GM23338 (cell line): ENCODE results near the gene LAMB3. TPM values are rescaled to one million over a fixed set of nuclear protein-coding genes. Genes with fewer than 3 reads are reported as not detected.
A peak's percentile ranks its signal among the peaks of the same experiment; 100 is the strongest.

Experiments used
- ATAC-seq: fragments of 200-7000 bp; cut with Tn5 transposase; 3 replicates; pipeline ENCODE4 v1.9.1; 2020
- DNase-seq: peaks from one replicate; pipeline ENCODE4 v3.0.0-alpha.2; 2015; ENCODE audit warnings: low spot score
- H2AFZ ChIP-seq: fragments of 200-600 bp; sonication (generic); 2 replicates; pipeline ENCODE4 v1.8.0; 2016; ENCODE audit warnings: antibody characterized with exemption, mild to moderate bottlenecking, moderate library complexity
- H3F3A ChIP-seq: fragments of 200-600 bp; sonication (generic); replicated peaks from 2 replicates; pipeline ENCODE4 v1.8.0; 2017; ENCODE audit warnings: antibody characterized with exemption, mixed run types, low read depth
- H3K27ac ChIP-seq: fragments of 200-600 bp; sonication (generic); 2 replicates; pipeline ENCODE4 v1.6.1; 2016; ENCODE audit warnings: low read depth
- H3K27me3 ChIP-seq: fragments of 200-600 bp; sonication (generic); 2 replicates; pipeline ENCODE4 v1.8.0; 2016; ENCODE audit warnings: mild to moderate bottlenecking, mixed run types, moderate library complexity; ENCODE audit not compliant: insufficient read depth
- H3K36me3 ChIP-seq: fragments of 200-600 bp; sonication (generic); 2 replicates; pipeline ENCODE4 v1.8.0; 2016; ENCODE audit warnings: mild to moderate bottlenecking; ENCODE audit not compliant: insufficient read depth
- H3K4me1 ChIP-seq: fragments of 200-600 bp; sonication (generic); 2 replicates; pipeline ENCODE4 v1.8.0; 2016; ENCODE audit warnings: mild to moderate bottlenecking, moderate library complexity; ENCODE audit not compliant: insufficient read depth
- H3K4me2 ChIP-seq: fragments of 200-600 bp; sonication (generic); 2 replicates; pipeline ENCODE4 v1.7.1; 2017; ENCODE audit warnings: mixed run types
- H3K4me3 ChIP-seq: fragments of 200-600 bp; sonication (generic); 2 replicates; pipeline ENCODE4 v1.6.1; 2016; ENCODE audit warnings: mixed run types
- H3K79me2 ChIP-seq: fragments of 200-600 bp; sonication (generic); replicated peaks from 2 replicates; pipeline ENCODE4 v1.8.0; 2017; ENCODE audit warnings: mild to moderate bottlenecking; ENCODE audit not compliant: insufficient read depth
- H3K9me2 ChIP-seq: fragments of 200-600 bp; sonication (generic); 2 replicates; pipeline ENCODE4 v1.8.0; 2017; ENCODE audit not compliant: insufficient read depth
- H4K20me1 ChIP-seq: fragments of 200-600 bp; sonication (generic); replicated peaks from 2 replicates; pipeline ENCODE4 v1.8.0; 2017; ENCODE audit warnings: mild to moderate bottlenecking; ENCODE audit not compliant: insufficient read depth
- H3K27ac Mint-ChIP-seq: 2 replicates; pipeline ENCODE4 v1.8.0; 2020; ENCODE audit warnings: inconsistent platforms, mild to moderate bottlenecking, moderate library complexity, mixed read lengths
- H3K27me3 Mint-ChIP-seq: 3 replicates; pipeline ENCODE4 v1.8.0; 2022; ENCODE audit warnings: low read depth, mild to moderate bottlenecking, moderate library complexity, mixed read lengths, inconsistent platforms; ENCODE audit not compliant: insufficient read depth, poor library complexity
- H3K36me3 Mint-ChIP-seq: 3 replicates; pipeline ENCODE4 v1.8.0; 2021; ENCODE audit warnings: low read depth, mild to moderate bottlenecking, inconsistent platforms, moderate library complexity, mixed read lengths
- H3K4me1 Mint-ChIP-seq: 3 replicates; pipeline ENCODE4 v1.8.0; 2020; ENCODE audit warnings: mild to moderate bottlenecking, inconsistent platforms, mixed read lengths
- H3K4me3 Mint-ChIP-seq: 3 replicates; pipeline ENCODE4 v1.8.0; 2021; ENCODE audit warnings: moderate library complexity, mild to moderate bottlenecking, inconsistent platforms, mixed read lengths
- H3K9me3 Mint-ChIP-seq: 3 replicates; pipeline ENCODE4 v1.8.0; 2020; ENCODE audit warnings: moderate library complexity, mild to moderate bottlenecking, inconsistent platforms, mixed read lengths
- CREB1 ChIP-seq: fragments of 250-450 bp; sonication (Bioruptor Pico); IDR thresholded peaks from 2 replicates; pipeline ENCODE4 v1.5.0; 2020; ENCODE audit warnings: low read depth, mild to moderate bottlenecking, moderate library complexity
- CTCF ChIP-seq, 2 experiments: fragments of 200-600 bp in 1 of 2; sonication (generic) in 1 of 2; conservative IDR thresholded peaks; 2 replicates each; pipeline versions ENCODE4 v1.5.1 to v1.6.1; 2016 to 2017; ENCODE audit warnings: antibody characterized with exemption in 2 of 2, low read depth in 2 of 2, mild to moderate bottlenecking in 2 of 2, moderate library complexity in 1 of 2
- ETS1 ChIP-seq: IDR thresholded peaks from 2 replicates; pipeline ENCODE4 v1.6.1; 2016; ENCODE audit warnings: antibody characterized with exemption
- EZH2 ChIP-seq: fragments of 200-600 bp; sonication (generic); IDR thresholded peaks from one replicate; pipeline ENCODE4 v1.8.0; 2017; ENCODE audit warnings: antibody characterized with exemption, mild to moderate bottlenecking, low read depth; ENCODE audit not compliant: unreplicated experiment
- EZH2phosphoT487 ChIP-seq: fragments of 200-600 bp; sonication (generic); IDR thresholded peaks from one replicate; pipeline ENCODE4 v1.8.1; 2018; ENCODE audit warnings: antibody characterized with exemption; ENCODE audit not compliant: unreplicated experiment
- JUNB ChIP-seq: IDR thresholded peaks from one replicate; pipeline ENCODE4 v1.6.1; 2016; ENCODE audit warnings: antibody characterized with exemption; ENCODE audit not compliant: unreplicated experiment
- NANOG ChIP-seq: IDR thresholded peaks from 2 replicates; pipeline ENCODE4 v1.6.1; 2016; ENCODE audit warnings: antibody characterized with exemption, borderline replicate concordance
- POLR2AphosphoS5 ChIP-seq: IDR thresholded peaks from 2 replicates; pipeline ENCODE4 v1.6.1; 2016; ENCODE audit warnings: antibody characterized with exemption, low read depth
- STAT1 ChIP-seq: IDR thresholded peaks from one replicate; pipeline ENCODE4 v1.6.1; 2016; ENCODE audit warnings: antibody characterized with exemption; ENCODE audit not compliant: unreplicated experiment
- ZNF114 ChIP-seq: fragments of 250-450 bp; sonication (Bioruptor Pico); IDR thresholded peaks from 2 replicates; pipeline ENCODE4 v1.5.0; 2020; ENCODE audit warnings: mild to moderate bottlenecking, moderate library complexity
- polyA plus RNA-seq: library from polyadenylated mRNA; unstranded; fragments of >200 nt; fragmentation: Nextera tagmentation; extraction: Ambion mirVana; gene quantifications from 2 replicates; pipeline ENCODE4 v1.2.1, GENCODE V29; 2016
- total RNA-seq: library from RNA; depleted of rRNA; stranded (reverse); fragments of >200 nt; shearing (Covaris generic); gene quantifications from 2 replicates; pipeline ENCODE4 v1.2.3, GENCODE V29; 2014
- TF ChIP-seq, protein P1 (sequence below): IDR thresholded peaks from one replicate; pipeline ENCODE4 v1.6.1; 2018; ENCODE audit warnings: antibody characterized with exemption; ENCODE audit not compliant: unreplicated experiment

Gene LAMB3
- total and polyA plus RNA-seq, 2 experiments from 2014 or later = 0.05 to 0.52 TPM

DNA sequence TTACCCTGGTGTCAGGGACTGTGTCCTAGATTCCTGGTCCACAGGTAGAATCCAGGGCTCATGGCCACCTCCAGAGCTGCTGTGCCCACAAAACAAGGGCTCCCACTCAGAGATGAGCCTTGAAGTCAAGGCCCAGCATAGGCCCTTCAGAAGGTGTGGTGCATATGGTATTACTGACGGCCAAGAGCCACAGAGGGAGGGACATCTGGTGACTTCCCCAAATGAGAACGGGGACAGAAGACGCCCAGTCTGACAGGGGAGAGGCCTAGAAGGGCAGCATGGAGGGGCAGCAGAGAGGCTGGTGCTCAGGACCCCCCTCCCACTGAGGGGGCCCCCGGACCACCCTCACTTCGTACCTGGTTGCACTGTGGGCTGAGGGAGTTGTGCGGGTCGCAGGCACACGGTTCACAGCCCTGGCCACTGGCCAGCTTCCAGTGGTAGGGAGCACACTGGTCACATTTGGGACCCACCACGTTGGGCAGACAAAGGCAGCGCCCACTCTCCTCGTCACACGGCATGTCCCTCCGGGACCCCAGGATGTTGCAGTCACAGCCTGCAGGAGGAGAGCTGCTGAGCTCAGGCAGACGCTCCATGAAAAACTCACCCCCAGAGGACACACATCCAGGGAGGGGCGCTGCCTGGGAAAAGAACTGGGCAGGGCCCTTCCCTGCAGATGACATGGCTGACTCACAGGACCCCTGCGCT lies 25.0 kb downstream of the LAMB3 start:
- Histone ChIP-seq H3K9me2 (no peaks in the 10 kb centered on the region), H3K4me2 (no peak overlapping the region), H3K4me1 (peaks cover 15% of the 10 kb centered on the region), H3F3A (no peaks in the 10 kb centered on the region), H4K20me1 (no peaks in the 10 kb centered on the region), H3K4me3 (no peak overlapping the region), H2AFZ (peak overlapping the region; percentile 90; the same call in 1 of the 2 replicates), H3K27me3 (no peaks in the 10 kb centered on the region), H3K36me3 (no peaks in the 10 kb centered on the region), H3K79me2 (no peaks in the 10 kb centered on the region), H3K27ac (no peak overlapping the region)
- Mint-ChIP-seq H3K27ac (no peak overlapping the region), H3K4me3 (no peak overlapping the region), H3K27me3 (peaks cover 7% of the 10 kb centered on the region), H3K9me3 (no peaks in the 10 kb centered on the region; the same call in 2 of the 3 replicates), H3K36me3 (no peaks in the 10 kb centered on the region; the same call in 2 of the 3 replicates), H3K4me1 (peaks cover 33% of the 10 kb centered on the region)
- TF ChIP-seq EZH2phosphoT487 (no peak), CREB1 (no peak)
- no peak for DNase-seq
- ATAC-seq = no peak

GRCh38 chr1:209626346-209627026 lies 25.7 kb downstream of the LAMB3 start:
- Histone ChIP-seq H4K20me1 (no peaks in the 10 kb centered on the region), H3F3A (no peaks in the 10 kb centered on the region), H2AFZ (0 out of 2 replicates have a peak overlapping the region, but pooled peaks have one; percentile 10), H3K36me3 (no peaks in the 10 kb centered on the region), H3K4me1 (peaks cover 15% of the 10 kb centered on the region), H3K27ac (no peak overlapping the region), H3K4me3 (no peak overlapping the region), H3K79me2 (no peaks in the 10 kb centered on the region), H3K27me3 (no peaks in the 10 kb centered on the region), H3K4me2 (no peak overlapping the region), H3K9me2 (no peaks in the 10 kb centered on the region)
- H3K4me1 Mint-ChIP-seq = peaks cover 29% of the 10 kb centered on the region
- DNase-seq = no peak
- H3K4me3 Mint-ChIP-seq = no peak overlapping the region
- no peak for ATAC-seq
- no peaks in the 10 kb centered on the region; the same call in 2 of the 3 replicates for H3K9me3 Mint-ChIP-seq
- no peak overlapping the region for H3K27ac Mint-ChIP-seq
- TF ChIP-seq ZNF114 (CRISPR knock-in tag) (no peak), NANOG (no peak)
- H3K36me3 Mint-ChIP-seq = no peaks in the 10 kb centered on the region; the same call in 2 of the 3 replicates
- peaks cover 7% of the 10 kb centered on the region for H3K27me3 Mint-ChIP-seq

DNA sequence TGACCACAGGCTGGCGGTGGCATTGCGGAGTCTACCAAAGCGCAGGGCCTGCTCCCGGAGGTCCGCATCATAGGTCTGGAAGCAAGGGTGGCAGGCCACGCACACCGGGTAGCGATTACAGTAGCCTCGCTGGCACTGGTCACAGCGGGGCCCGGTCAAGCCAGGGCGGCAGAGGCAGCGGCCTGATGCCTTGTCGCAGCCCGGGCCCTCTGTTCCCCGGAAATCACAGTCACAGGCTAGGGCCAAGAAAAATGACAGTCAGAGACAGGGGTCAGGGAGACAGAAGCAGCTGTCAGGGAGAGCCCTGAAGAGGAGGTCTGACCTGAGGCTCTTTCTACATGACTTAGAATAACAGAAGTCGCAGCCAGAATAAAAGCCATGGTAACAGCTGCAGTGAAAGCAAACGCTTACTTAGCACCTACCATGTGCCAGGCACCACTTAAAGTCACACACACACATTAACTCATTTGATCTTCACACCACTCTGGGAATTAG lies 26.4 kb downstream of the LAMB3 start:
- H3K4me2 ChIP-seq = no peak overlapping the region
- H4K20me1 ChIP-seq = no peaks in the 10 kb centered on the region
- no peaks in the 10 kb centered on the region; the same call in 2 of the 3 replicates for H3K36me3 Mint-ChIP-seq
- TF ChIP-seq CREB1 = no peak
- no peak for TF ChIP-seq CTCF (conservative IDR thresholded peaks at IDR 0.05; ENCODE audit: low read depth in 2 of 2)
- TF ChIP-seq EZH2 = no peak
- TF ChIP-seq ZNF114 (CRISPR knock-in tag) = no peak
- TF ChIP-seq POLR2AphosphoS5 = no peak
- no peak for TF ChIP-seq ETS1
- TF ChIP-seq STAT1 = no peak
- no peak for TF ChIP-seq NANOG
- TF ChIP-seq, protein P1, sequence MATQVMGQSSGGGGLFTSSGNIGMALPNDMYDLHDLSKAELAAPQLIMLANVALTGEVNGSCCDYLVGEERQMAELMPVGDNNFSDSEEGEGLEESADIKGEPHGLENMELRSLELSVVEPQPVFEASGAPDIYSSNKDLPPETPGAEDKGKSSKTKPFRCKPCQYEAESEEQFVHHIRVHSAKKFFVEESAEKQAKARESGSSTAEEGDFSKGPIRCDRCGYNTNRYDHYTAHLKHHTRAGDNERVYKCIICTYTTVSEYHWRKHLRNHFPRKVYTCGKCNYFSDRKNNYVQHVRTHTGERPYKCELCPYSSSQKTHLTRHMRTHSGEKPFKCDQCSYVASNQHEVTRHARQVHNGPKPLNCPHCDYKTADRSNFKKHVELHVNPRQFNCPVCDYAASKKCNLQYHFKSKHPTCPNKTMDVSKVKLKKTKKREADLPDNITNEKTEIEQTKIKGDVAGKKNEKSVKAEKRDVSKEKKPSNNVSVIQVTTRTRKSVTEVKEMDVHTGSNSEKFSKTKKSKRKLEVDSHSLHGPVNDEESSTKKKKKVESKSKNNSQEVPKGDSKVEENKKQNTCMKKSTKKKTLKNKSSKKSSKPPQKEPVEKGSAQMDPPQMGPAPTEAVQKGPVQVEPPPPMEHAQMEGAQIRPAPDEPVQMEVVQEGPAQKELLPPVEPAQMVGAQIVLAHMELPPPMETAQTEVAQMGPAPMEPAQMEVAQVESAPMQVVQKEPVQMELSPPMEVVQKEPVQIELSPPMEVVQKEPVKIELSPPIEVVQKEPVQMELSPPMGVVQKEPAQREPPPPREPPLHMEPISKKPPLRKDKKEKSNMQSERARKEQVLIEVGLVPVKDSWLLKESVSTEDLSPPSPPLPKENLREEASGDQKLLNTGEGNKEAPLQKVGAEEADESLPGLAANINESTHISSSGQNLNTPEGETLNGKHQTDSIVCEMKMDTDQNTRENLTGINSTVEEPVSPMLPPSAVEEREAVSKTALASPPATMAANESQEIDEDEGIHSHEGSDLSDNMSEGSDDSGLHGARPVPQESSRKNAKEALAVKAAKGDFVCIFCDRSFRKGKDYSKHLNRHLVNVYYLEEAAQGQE = no peak
- TF ChIP-seq JUNB = no peak

More for the DNA sequence above, 26.4 kb downstream of the LAMB3 start:
- Histone ChIP-seq H3K4me1 (peaks cover 12% of the 10 kb centered on the region), H3K27me3 (no peaks in the 10 kb centered on the region), H3K27ac (no peak overlapping the region), H3K9me2 (no peaks in the 10 kb centered on the region), H3K79me2 (no peaks in the 10 kb centered on the region), H3F3A (no peaks in the 10 kb centered on the region), H2AFZ (0 out of 2 replicates have a peak overlapping the region, but pooled peaks have one; percentile 10), H3K36me3 (no peaks in the 10 kb centered on the region), H3K4me3 (no peak overlapping the region)
- no peaks in the 10 kb centered on the region; the same call in 2 of the 3 replicates for H3K9me3 Mint-ChIP-seq
- H3K27me3 Mint-ChIP-seq = peaks cover 8% of the 10 kb centered on the region
- DNase-seq (no peak), ATAC-seq (no peak)
- H3K4me3 Mint-ChIP-seq = no peak overlapping the region
- peaks cover 28% of the 10 kb centered on the region for H3K4me1 Mint-ChIP-seq
- no peak overlapping the region for H3K27ac Mint-ChIP-seq
